OCI-LY3 (cell line): Measurements from ENCODE around the gene IQSEC1.

Experiments
- CTCF ChIP-seq: fragments of 200-600, 300-600 bp; sonication (generic); IDR thresholded peaks from 2 replicates; pipeline ENCODE4 v1.5.1; 2014; ENCODE audit warnings: antibody characterized with exemption, low read length, low read depth
- EZH2phosphoT487 ChIP-seq: fragments of 200-600 bp; shearing (Covaris generic); IDR thresholded peaks from 2 replicates; pipeline ENCODE4 v1.6.1; 2018; ENCODE audit warnings: antibody characterized with exemption, mixed run types, low read depth

- TF ChIP-seq CTCF (no peak), EZH2phosphoT487 (no peak)
Measured at GRCh38 chr3:13120928-13121552, 47.8 kb upstream of the IQSEC1 start.
